Stimulated activated CD4-positive, alpha-beta T cell treated with anti-CD3 and anti-CD28 coated beads, Interleukin-12 subunit alpha, Interleukin-12 subunit beta, amount 100 ng/mL, for 4 hours (primary cell): ENCODE data around the gene TTLL10.
"Not testable (repeated sequence)": the region's sequence is repeated elsewhere in the genome, so short reads cannot be mapped to it uniquely, and the experiment has no call there.

Experiments
- DNase-seq: peaks from one replicate; pipeline ENCODE4 v3.0.0-alpha.2; 2020

The TTLL10 gene

GRCh38 chr1:1171546-1172340 lies 1.9 kb upstream of the TTLL10 start:
- peak; percentile 18 for DNase-seq

GRCh38 chr1:1173061-1173792 lies 453 bp upstream of the TTLL10 start:
- DNase-seq, result no peak

- no peak for DNase-seq
Observed at GRCh38 chr1:1175221-1176062, 1.8 kb downstream of the TTLL10 start.

GRCh38 chr1:1176063-1176761 lies 2.5 kb downstream of the TTLL10 start:
- not testable (repeated sequence) for DNase-seq

GRCh38 chr1:1176931-1177330 lies 3.3 kb downstream of the TTLL10 start:
- no peak for DNase-seq

GRCh38 chr1:1177452-1178206 lies 3.9 kb downstream of the TTLL10 start:
- no peak for DNase-seq

GRCh38 chr1:1178794-1179331 lies 5.2 kb downstream of the TTLL10 start:
- no peak for DNase-seq

- DNase-seq, result no peak
Observed at GRCh38 chr1:1179346-1179982, 5.8 kb downstream of the TTLL10 start.

- DNase-seq, result no peak
Observed at GRCh38 chr1:1179983-1180861, 6.5 kb downstream of the TTLL10 start.

- no peak for DNase-seq
Observed at GRCh38 chr1:1181129-1181937, 7.7 kb downstream of the TTLL10 start.

- no peak for DNase-seq
Observed at GRCh38 chr1:1181938-1182410, 8.3 kb downstream of the TTLL10 start.

GRCh38 chr1:1182491-1183220 lies 9.0 kb downstream of the TTLL10 start:
- no peak for DNase-seq

GRCh38 chr1:1183221-1183747 lies 9.6 kb downstream of the TTLL10 start:
- DNase-seq, result no peak

- DNase-seq, result no peak
Observed at GRCh38 chr1:1183833-1184775, 10.4 kb downstream of the TTLL10 start.

GRCh38 chr1:1185101-1185765 lies 11.6 kb downstream of the TTLL10 start:
- DNase-seq, result no peak

- no peak for DNase-seq
Observed at GRCh38 chr1:1187938-1188337, 14.3 kb downstream of the TTLL10 start.
